K562 (cell line): Measurements from ENCODE around the gene SNX17. TPM values are rescaled to one million over a fixed set of nuclear protein-coding genes. Genes with fewer than 3 reads are reported as not detected.

Experiments used
- BDP1 ChIP-seq: IDR thresholded peaks from 3 replicates; pipeline ENCODE4 v1.6.1; 2011; ENCODE audit not compliant: insufficient read length, insufficient read depth
- EGR1 ChIP-seq: fragments of 450-650 bp; conservative IDR thresholded peaks from 2 replicates; pipeline ENCODE4 v1.6.1; 2017; ENCODE audit warnings: mild to moderate bottlenecking
- GABPB2 ChIP-seq: fragments of 250-450 bp; sonication (Bioruptor Pico); conservative IDR thresholded peaks from 2 replicates; pipeline ENCODE4 v1.5.1; 2021; ENCODE audit warnings: mild to moderate bottlenecking
- KLF1 ChIP-seq: fragments of 450-650 bp; IDR thresholded peaks from 2 replicates; pipeline ENCODE4 v1.6.1; 2016; ENCODE audit warnings: missing genetic modification characterization, missing compliant biosample characterization
- PHF20 ChIP-seq: fragments of 450-650 bp; IDR thresholded peaks from 2 replicates; pipeline ENCODE4 v1.6.1; 2018; ENCODE audit not compliant: partially characterized antibody
- PHF21A ChIP-seq: fragments of 450-650 bp; IDR thresholded peaks from 2 replicates; pipeline ENCODE4 v1.6.1; 2017; ENCODE audit warnings: low read depth, borderline replicate concordance
- RHOXF2B ChIP-seq: fragments of 250-450 bp; sonication (Bioruptor Pico); conservative IDR thresholded peaks from 2 replicates; pipeline ENCODE4 v1.5.1; 2021
- ZFP1 ChIP-seq: fragments of 450-650 bp; formaldehyde crosslinking; IDR thresholded peaks from 2 replicates; pipeline ENCODE4 v1.4.0; 2020; ENCODE audit warnings: mild to moderate bottlenecking, mixed read lengths
- ZFP30 ChIP-seq: fragments of 250-450 bp; sonication (Bioruptor Pico); IDR thresholded peaks from 2 replicates; pipeline ENCODE4 v1.8.0; 2022; ENCODE audit warnings: moderate library complexity, mild to moderate bottlenecking, inconsistent platforms, borderline replicate concordance
- ZNF124 ChIP-seq: sonication (generic); formaldehyde crosslinking; IDR thresholded peaks from 2 replicates; pipeline ENCODE4 v1.8.1; 2022; ENCODE audit warnings: missing genetic modification reagents
- polyA plus RNA-seq, 8 experiments: library from polyadenylated mRNA; depleted of rRNA in 4 of 8; stranded (reverse) in 5 of 8; unstranded in 3 of 8; fragments of >200 nt; fragmentation: Nextera tagmentation in 2 of 8; fragmentation: Illumina TruSeq in 1 of 8; extraction: Ambion mirVana in 2 of 8; extraction: Trizol in 1 of 8; gene quantifications; 2 replicates each; pipeline versions ENCODE4 v1.2.1 to v1.2.3, GENCODE V29; 2011 to 2014; ENCODE audit warnings: inconsistent platforms in 1 of 8, missing spikeins in 1 of 8
- total RNA-seq, 7 experiments: library from RNA; depleted of rRNA in 6 of 7; stranded (reverse); fragments of >200 nt in 6 of 7; fragmentation: Illumina TruSeq in 2 of 7; extraction: Trizol in 2 of 7; gene quantifications; 2 replicates each; pipeline versions ENCODE4 v1.2.1 to v1.2.3, GENCODE V29; 2011 to 2021; ENCODE audit warnings: low replicate concordance in 1 of 7
- TF ChIP-seq, protein P1 (sequence below): fragments of 450-650 bp; IDR thresholded peaks from 2 replicates; pipeline ENCODE4 v1.7.1; 2018; ENCODE audit warnings: mild to moderate bottlenecking, low read depth; ENCODE audit not compliant: partially characterized antibody
- TF ChIP-seq, protein P2 (sequence below), 2 experiments: fragments of 250-450 bp in 1 of 2; fragments of 450-650 bp in 1 of 2; sonication (Bioruptor Pico) in 1 of 2; IDR thresholded peaks; 2 replicates each; pipeline versions ENCODE4 v1.6.1 to v1.8.0; 2016 to 2021; ENCODE audit warnings: mild to moderate bottlenecking in 2 of 2, moderate library complexity in 2 of 2, missing compliant biosample characterization in 1 of 2, missing genetic modification characterization in 1 of 2
- TF ChIP-seq, protein P3 (sequence below): fragments of 450-650 bp; IDR thresholded peaks from 2 replicates; pipeline ENCODE4 v1.6.1; 2016; ENCODE audit warnings: missing biosample characterization, missing genetic modification characterization
- TF ChIP-seq, protein P4 (sequence below): fragments of 250-450 bp; sonication (Bioruptor Pico); IDR thresholded peaks from 2 replicates; pipeline ENCODE4 v1.9.0; 2021; ENCODE audit warnings: mild to moderate bottlenecking
- TF ChIP-seq, protein P5 (sequence below): fragments of 200-800 bp; sonication (Bioruptor generic); IDR thresholded peaks from 2 replicates; pipeline ENCODE4 v1.6.1; 2016; ENCODE audit warnings: missing genetic modification characterization, missing compliant biosample characterization

Gene SNX17
- total and polyA plus RNA-seq, 9 of the 15 experiments (the other 6 are each of a cell fraction or from before 2014, with no cell fraction given) = 3.0 to 75.7 (median 54.6) TPM

DNA sequence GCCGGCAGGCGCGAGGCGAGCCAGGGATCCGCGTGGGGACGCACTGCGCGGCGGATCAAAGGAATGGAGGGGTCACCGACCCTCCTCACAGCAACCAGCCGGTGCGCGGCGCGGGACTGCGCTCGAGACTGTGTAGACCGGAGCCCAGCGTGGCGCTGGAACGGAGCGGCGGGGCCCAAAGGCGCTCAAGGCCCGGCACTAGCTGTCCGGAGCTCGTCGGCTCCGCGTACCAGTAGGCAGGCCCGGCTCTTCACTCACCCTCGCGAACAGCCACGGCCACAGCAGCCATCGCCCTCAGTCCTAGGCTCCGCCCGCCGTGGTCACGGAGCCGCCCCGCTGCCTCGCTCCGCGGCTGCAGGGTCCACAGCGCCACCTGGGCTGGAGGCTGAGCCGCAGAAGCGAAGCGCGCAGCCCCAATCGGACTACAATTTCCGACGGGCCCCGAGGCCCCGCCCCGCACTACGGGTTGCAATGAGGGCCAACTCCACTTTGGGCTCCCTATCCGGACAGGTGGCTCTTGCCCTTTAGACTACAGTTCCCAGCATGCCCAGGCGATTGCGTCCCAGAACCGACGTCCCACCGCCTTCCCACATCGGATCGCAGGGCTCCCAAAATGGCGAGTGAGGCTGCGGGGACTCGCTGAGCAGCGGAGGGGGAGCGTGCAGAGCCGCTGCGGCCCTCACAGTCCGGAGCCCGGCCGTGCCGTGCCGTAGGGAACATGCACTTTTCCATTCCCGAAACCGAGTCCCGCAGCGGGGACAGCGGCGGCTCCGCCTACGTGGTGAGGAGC lies at the start of gene SNX17, which contains the start of gene EIF2B4 (continued):
- TF ChIP-seq GABPB2 = no peak; the same call in 1 of the 2 replicates
- no peak for TF ChIP-seq BDP1
- no peak for TF ChIP-seq KLF1 (tag)
- TF ChIP-seq, protein P1, sequence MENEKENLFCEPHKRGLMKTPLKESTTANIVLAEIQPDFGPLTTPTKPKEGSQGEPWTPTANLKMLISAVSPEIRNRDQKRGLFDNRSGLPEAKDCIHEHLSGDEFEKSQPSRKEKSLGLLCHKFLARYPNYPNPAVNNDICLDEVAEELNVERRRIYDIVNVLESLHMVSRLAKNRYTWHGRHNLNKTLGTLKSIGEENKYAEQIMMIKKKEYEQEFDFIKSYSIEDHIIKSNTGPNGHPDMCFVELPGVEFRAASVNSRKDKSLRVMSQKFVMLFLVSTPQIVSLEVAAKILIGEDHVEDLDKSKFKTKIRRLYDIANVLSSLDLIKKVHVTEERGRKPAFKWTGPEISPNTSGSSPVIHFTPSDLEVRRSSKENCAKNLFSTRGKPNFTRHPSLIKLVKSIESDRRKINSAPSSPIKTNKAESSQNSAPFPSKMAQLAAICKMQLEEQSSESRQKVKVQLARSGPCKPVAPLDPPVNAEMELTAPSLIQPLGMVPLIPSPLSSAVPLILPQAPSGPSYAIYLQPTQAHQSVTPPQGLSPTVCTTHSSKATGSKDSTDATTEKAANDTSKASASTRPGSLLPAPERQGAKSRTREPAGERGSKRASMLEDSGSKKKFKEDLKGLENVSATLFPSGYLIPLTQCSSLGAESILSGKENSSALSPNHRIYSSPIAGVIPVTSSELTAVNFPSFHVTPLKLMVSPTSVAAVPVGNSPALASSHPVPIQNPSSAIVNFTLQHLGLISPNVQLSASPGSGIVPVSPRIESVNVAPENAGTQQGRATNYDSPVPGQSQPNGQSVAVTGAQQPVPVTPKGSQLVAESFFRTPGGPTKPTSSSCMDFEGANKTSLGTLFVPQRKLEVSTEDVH = no peak
- no peak for TF ChIP-seq RHOXF2B (CRISPR knock-in tag)
- no peak for TF ChIP-seq ZNF124 (CRISPR knock-in tag)
- TF ChIP-seq PHF21A = no peak
- TF ChIP-seq EGR1 = peak; percentile 60
- TF ChIP-seq, protein P2, sequence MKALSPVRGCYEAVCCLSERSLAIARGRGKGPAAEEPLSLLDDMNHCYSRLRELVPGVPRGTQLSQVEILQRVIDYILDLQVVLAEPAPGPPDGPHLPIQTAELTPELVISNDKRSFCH (CRISPR knock-in tag; IDR thresholded peaks at IDR 0.05) = no peak
- TF ChIP-seq, protein P2 (tag; IDR thresholded peaks at IDR 0.05) = peak; percentile 71; the same call in 1 of the 2 replicates
- TF ChIP-seq, protein P3, sequence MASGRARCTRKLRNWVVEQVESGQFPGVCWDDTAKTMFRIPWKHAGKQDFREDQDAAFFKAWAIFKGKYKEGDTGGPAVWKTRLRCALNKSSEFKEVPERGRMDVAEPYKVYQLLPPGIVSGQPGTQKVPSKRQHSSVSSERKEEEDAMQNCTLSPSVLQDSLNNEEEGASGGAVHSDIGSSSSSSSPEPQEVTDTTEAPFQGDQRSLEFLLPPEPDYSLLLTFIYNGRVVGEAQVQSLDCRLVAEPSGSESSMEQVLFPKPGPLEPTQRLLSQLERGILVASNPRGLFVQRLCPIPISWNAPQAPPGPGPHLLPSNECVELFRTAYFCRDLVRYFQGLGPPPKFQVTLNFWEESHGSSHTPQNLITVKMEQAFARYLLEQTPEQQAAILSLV (tag) = peak; percentile 37; the same call in 1 of the 2 replicates
- no peak for TF ChIP-seq ZFP1
- TF ChIP-seq, protein P4, sequence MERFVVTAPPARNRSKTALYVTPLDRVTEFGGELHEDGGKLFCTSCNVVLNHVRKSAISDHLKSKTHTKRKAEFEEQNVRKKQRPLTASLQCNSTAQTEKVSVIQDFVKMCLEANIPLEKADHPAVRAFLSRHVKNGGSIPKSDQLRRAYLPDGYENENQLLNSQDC (CRISPR knock-in tag) = no peak; the same call in 1 of the 2 replicates
- peak; percentile 65 for TF ChIP-seq PHF20
- TF ChIP-seq, protein P5, sequence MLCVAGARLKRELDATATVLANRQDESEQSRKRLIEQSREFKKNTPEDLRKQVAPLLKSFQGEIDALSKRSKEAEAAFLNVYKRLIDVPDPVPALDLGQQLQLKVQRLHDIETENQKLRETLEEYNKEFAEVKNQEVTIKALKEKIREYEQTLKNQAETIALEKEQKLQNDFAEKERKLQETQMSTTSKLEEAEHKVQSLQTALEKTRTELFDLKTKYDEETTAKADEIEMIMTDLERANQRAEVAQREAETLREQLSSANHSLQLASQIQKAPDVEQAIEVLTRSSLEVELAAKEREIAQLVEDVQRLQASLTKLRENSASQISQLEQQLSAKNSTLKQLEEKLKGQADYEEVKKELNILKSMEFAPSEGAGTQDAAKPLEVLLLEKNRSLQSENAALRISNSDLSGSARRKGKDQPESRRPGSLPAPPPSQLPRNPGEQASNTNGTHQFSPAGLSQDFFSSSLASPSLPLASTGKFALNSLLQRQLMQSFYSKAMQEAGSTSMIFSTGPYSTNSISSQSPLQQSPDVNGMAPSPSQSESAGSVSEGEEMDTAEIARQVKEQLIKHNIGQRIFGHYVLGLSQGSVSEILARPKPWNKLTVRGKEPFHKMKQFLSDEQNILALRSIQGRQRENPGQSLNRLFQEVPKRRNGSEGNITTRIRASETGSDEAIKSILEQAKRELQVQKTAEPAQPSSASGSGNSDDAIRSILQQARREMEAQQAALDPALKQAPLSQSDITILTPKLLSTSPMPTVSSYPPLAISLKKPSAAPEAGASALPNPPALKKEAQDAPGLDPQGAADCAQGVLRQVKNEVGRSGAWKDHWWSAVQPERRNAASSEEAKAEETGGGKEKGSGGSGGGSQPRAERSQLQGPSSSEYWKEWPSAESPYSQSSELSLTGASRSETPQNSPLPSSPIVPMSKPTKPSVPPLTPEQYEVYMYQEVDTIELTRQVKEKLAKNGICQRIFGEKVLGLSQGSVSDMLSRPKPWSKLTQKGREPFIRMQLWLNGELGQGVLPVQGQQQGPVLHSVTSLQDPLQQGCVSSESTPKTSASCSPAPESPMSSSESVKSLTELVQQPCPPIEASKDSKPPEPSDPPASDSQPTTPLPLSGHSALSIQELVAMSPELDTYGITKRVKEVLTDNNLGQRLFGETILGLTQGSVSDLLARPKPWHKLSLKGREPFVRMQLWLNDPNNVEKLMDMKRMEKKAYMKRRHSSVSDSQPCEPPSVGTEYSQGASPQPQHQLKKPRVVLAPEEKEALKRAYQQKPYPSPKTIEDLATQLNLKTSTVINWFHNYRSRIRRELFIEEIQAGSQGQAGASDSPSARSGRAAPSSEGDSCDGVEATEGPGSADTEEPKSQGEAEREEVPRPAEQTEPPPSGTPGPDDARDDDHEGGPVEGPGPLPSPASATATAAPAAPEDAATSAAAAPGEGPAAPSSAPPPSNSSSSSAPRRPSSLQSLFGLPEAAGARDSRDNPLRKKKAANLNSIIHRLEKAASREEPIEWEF (CRISPR knock-in tag) = no peak
- TF ChIP-seq ZFP30 (CRISPR knock-in tag) = no peak
